GM19351 (cell line): ENCODE results near the gene OR52K1.

Experiments used
- ATAC-seq: cut with Tn5 transposase; IDR thresholded peaks from one replicate; pipeline ENCODE4 v1.9.1; 2021; ENCODE audit warnings: mild to moderate bottlenecking, moderate library complexity; ENCODE audit not compliant: unreplicated experiment

The OR52K1 gene

DNA sequence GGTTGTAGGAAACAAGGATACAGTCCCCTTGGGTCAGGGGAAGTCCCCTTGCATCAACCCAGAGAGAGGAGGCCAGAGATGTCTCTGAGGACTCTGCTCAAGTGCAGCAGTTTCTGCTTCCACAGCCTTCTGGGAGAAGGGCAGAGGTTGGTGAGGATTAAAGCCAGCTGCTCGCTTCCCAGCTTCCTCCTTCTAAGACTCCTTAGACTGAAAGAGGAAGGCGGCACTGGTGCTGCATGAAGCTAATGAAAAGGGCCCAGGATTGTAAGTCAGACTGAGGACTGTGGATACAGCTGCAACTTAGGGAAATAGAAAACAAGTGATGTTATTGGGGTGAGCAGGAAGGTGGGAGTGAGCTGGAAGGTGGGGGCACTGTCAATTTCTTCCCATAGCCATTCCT, at the start of gene OR52K1:
TSS of gene OR52K1 (plus strand) at position 202 of the 400 bp plus-strand sequence. CDS start 6,255 bp downstream, outside the sequence.
- ATAC-seq = no peak

DNA sequence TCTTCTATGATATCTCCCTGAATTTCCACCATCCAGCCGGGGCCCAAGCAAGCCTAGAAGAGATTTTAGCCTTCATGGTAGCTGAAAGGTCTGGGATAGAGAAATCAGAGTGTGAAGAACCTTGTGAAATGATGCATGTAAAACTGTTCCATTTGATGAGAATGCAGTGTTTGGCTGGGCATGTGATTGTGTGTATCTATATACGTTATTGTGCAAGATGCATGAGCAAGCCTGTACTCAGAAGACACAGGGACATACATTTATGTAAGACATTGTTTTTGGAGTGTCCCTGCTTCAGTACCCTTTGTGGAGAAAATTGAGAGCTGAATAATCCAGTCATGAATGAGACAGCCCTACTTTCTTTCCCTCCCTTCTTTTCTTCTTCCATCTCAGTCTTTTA, 48.6 kb upstream of the OR52K1 start:
- no peak for ATAC-seq

DNA sequence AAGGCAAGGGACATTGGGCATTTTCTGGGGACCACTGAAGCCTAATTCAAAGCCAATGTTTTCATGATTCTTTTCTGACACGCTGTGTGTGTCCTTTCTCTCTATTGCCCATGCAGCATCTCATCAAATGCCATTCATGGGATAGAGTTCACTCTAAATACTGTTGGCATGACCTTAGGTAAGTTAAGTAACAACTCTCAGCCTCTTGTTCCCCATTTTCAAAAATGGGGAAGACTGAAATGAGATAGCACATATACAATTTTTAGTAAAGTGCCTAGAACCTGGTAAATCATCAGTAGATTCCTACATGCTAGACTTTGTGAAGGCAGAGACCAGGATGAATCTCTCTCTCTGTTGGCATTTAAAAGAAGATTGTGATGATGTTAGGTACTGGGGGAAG, 46.0 kb upstream of the OR52K1 start:
- ATAC-seq = no peak

DNA sequence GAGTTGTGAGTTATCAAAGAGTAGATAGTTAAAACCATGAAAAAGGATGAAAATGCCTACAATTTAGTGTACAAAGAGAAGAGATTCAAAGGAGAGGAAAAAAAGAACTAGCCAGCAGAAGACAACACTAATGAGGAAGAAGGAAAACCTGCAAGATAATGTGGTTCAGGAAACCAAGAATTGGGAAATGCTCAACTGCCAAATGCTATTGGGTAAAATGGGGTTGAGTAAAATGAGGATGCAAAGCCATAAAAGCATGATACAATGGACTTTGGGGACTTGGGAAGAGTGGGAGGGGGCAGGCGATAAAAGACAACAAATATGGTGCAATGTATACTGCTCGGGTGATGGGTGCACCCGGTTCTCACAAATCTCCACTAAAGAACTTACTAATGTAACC, 40.9 kb upstream of the OR52K1 start:
- no peak for ATAC-seq

DNA sequence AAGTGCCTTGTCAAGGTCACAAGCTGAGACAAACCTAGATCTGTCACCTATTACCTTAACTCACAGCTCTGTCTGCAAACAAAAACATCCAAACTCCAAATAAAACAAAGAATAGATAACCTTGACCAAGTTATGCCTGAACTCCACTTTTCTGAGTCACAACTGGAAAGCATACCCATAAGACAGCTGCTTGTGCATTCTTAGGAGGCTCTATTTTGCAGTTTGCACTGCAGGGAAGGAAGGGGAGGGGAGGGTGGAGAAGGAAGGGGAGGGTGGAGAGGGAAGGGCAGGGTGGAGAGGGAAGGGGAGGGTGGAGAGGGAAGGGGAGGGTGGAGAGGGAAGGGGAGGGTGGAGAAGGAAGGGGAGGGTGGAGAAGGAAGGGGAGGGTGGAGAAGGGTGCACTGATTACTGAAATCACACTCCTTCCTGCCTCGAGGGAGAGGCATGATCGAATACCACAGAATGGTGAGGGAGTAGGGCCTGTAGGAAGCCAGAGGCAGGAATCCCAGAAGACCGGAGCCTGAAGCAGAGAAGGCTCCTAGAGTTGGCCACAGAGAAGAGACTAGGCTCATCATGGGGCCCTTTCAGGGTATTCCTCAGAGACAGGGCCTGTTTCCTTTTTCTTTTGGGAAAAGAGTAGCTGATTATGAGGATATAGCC, 39.1 kb upstream of the OR52K1 start:
- no peak for ATAC-seq

DNA sequence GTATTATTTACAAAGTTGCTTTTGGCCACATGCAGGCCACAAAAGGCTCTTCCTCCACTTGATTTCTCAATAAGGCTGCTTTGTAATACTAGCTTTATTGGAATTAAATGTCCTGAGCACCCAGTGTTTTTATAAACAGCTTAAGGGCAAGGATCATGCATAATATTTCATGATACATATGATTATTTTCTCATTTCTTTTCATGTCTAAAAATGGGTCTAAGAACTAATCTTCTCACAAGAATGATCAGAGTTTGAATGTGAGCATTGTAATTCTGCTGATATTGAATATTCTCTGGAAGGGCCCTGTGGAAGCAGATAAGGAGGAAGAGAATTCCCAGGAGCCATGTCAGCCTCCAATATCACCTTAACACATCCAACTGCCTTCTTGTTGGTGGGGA, 33.5 kb upstream of the OR52K1 start, which contains the start of gene OR52K2:
TSS of gene OR52K2 (plus strand) at position 301 of the 400 bp plus-strand sequence. CDS start at position 346, 45 bp downstream.
- no peak for ATAC-seq

DNA sequence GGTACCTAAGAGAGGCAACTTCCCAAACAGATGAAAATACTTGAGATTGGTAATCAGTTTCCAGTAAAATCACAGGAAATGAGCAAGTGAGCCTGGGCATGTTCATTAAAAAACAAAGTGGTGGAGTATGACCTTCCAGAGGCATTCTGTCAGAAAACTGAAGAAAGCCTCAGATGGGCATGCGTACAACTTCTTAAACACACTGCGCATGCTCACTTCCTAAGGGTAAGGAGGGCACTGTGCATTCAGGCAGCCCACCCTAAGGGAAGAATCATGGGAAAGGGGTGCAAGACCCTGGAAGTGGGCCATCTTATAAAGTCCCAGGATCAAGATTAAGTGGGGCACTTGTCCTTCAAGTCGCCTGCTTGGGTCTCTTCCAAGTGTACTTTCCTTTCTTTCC, 29.3 kb upstream of the OR52K1 start:
- ATAC-seq = no peak

DNA sequence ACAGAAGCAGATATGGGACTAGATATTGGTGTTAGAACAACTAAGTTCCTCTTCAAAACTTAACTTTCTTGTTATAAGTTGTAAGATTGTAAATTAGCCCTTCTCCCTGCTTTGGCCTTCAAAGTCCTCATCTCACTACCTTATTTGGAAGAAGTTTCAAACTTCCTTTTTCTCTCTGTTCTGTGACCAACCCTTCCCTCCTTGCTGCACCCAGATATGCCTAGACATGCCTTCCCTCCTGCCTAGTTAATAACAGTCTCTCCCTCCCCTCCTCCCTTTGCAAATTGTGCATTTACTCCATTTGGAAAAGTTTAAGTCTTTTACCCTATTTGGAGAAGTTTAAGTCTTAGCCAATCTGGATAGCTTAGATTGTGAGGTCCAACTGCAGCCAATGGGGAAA, 28.4 kb upstream of the OR52K1 start:
- no peak for ATAC-seq

DNA sequence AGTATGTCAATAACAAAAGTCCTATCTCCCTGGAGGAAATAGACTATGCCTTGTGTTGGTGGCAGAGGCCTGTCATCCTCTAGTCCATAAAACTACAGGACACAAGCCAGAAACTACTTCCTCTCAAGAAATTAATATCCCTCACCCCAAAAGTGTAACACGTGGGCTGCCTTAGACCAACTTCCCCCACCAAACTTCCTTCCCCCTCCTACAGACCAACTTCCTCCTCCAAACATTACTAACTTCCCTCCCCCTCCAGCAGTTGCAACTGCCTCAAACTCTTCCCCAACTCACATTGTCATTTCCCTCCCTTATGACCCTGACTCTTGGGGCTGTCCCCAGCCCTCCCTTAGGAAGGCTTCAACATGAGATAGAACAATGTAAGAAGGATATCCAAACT, 27.0 kb upstream of the OR52K1 start:
- ATAC-seq = no peak

DNA sequence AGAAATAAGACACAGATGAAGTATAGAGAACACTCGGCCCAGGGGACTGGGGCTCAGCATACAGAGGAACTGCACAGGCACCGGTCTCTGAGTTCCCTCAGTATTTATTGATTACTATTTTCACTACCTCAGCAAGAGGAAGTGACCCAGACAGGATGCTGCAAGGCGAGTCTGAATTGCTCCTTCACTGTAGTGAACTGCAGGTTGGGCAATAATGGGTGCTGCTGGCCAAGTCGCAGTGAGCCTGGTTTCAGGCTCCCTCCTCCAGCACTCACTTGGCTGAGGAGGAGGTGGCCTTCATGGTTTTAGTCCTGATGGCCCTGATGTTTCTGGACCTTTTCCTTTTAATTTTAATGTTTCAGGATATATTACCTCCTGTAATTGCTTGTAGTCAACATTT, 22.9 kb upstream of the OR52K1 start:
- ATAC-seq = peak; percentile 80

DNA sequence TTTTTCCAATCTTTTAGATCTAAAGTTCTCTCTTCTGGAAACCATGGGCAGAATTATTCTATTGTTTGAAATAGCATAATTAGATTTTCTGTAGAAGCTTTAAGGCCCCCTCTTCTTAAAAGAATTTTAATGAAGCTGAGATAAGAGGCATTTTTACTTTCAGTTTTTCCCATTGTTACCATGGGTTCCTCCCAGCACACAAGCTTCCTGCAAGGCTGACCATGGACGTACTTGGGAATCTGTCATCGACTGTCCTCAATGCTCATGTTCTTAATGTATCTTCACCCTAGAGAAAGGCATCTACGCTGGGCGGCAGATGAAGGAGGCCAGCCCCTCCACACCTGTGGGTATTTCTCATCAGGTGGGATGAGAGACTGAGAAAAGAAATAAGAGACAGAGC, 22.3 kb upstream of the OR52K1 start:
- ATAC-seq = no peak

DNA sequence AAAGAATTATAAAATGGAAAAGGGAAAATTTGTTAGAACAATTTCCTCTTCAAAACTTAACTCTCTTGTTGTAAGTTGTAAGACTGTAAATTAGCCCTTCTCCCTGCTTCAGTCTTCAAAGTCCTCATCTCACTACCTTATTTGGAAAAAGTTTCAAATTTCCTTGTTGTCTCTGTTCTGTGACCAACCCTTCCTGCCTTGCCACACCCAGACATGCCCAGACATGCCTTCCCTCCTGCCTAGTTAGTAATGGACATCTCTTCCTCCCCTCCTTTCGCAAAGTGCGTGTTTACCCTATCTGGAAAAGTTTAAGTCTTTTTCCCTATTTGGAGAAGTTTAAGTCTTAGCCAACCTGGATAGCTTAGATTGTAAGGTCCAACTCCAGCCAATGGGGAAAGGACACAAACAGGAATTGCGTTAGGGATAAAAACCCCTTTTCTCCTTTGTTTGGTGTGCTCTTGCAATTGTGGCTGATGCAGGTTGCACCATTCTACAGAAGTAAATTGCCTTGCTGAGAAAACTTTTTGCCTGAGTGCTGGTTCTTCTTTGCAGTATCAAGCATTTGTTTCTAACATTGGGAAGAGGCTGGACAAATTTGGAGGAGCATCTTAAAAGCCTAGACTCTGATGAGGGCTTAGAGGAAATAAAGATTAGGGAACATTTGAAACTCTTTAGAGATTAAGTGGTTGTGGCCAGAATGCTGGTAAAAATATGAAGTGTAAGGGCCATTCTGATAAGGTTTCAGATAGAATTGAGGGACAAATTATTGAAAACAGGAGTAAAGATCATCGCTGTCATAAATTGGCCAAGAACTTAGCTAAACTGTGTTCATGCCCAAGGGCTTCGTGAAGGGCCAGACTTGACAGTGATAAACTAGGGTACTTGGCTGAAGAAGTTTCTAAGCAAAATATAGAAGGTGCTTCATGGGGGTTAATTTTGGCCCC, 18.0 kb upstream of the OR52K1 start:
- no peak for ATAC-seq

DNA sequence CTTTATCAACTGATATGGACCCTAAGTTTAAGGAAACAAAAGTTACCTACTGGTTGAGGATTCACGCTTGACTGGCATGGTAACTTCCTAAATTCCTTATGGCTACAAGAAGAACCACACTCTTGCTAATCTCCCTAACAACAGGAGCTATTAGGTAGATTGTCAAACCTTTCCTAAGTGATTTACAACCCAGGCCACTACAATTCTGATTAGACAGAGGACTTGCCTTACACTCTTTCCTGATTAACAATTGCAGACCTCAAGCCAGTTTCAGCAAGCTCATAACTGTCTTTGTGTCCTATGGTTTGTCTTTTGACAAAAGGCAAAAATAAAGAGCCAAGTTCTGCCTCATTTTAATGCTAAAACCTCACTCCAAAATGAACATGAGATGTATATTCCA, 17.0 kb upstream of the OR52K1 start:
- no peak for ATAC-seq

DNA sequence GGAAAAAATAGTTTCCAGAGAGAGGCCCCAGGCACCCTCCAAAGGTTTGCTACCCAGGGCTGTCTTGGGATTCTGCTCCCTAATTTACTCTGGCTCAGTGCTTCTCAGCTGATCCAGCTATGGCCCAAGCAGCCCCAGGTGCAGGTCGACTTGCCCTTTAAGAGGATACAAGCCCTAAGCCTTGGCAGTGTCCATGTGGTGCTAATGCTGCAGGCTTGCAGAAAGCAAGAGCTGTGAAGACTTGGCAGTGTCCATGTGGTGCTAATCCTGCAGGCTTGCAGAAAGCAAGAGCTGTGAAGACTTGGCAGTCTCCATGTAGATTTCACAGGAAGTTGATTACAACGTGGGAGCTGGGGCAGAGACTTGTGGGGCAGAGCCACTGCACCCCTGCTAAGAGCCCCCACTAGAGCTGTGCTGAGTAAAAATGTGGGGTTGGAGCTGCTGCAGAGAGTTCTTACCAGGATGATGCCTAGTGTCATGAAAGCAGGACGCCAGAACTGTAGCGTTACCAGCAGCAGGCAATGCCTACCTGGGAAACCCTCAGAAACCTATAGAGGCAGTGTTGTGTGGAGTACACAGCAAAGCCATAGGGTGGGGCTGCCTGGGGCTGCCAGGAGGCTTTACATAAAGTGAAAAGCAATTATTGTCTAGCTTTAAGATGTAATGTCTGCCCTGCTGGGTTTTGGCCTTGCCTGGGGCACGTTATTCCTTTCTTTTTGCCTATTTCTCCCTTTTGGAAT, 16.1 kb upstream of the OR52K1 start:
- no peak for ATAC-seq

DNA sequence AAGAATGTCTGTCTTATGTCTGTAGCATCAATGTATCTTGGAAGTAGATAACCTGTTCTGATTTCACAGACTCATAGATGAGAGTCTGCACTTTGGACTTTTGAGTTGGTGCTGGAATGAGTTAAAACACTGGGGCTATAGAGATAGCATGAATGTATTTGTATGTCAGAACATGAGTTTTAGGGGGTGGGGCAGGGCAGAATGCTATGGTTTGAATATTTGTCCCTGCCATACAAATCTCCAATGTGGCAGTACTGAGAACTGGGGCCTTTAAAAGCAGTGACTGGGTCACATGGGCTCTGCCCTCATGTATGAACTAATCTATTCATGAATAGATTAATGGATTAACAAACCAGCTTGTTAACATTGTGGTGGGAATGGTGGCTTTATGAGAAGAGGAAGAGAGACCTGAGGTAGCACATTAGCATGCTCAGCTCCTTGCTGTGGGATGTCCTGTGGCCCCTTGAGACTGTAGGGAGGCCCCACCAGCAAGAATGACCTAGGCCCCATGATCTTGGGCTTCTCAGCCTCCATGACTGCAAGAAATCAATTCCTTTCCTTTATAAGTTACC, 15.5 kb upstream of the OR52K1 start:
- peak; percentile 60 for ATAC-seq

DNA sequence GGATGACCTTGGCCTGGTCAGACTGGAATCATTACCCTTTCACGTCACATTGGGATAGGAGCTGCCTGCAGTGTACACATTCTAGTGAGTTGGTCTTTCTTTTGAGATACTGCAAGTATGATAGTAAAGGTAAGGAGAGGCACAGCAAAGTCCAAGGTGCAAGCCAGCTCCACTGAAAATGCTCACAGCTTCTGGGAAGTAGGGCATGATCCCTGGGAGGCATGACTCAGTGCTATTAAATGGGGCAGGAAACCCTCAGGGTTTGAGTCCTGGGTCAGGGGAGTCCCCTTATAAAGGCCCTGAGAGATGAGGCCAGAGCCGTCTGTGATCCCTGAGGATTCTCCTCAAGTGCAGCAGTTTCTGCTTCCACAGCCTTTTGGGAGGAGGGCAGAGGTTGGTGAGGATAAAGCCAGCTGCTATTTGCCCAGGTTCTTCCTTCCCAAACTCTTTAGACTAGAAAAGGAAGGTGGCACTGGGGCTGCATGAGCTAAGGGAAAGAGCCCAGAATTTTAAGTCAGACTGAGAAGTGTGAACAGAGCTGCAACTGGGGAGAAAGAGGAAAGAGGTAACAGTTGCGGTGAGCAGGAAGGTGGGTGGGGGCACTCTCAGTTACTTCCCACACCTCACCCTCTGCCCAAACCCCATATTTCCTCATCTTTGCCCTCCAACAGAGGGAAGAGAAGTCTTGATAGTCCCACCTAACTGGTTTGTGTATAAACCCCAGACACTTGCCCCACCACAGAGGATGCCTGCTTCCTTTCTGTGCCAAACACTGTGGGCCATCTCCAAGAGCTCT, 14.4 kb upstream of the OR52K1 start:
- ATAC-seq = peak; percentile 44

DNA sequence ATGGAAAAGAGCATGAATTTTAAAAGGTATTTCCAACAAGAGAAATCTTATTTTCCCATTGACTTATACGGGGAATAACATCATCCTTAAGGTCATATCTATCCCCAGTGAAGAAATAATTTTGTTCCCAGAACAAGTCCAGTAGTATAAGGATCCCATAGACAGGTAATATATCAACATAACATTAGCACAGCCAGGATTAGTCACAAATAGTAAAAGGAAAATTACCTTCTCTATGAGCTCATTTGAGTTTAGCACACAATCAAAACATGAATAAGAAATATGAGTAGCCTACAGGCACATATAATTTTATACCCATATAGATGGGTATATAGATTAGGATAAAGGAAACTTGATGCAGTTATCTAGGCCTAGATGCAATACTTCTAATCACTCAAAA, 2.8 kb upstream of the OR52K1 start:
- no peak for ATAC-seq

DNA sequence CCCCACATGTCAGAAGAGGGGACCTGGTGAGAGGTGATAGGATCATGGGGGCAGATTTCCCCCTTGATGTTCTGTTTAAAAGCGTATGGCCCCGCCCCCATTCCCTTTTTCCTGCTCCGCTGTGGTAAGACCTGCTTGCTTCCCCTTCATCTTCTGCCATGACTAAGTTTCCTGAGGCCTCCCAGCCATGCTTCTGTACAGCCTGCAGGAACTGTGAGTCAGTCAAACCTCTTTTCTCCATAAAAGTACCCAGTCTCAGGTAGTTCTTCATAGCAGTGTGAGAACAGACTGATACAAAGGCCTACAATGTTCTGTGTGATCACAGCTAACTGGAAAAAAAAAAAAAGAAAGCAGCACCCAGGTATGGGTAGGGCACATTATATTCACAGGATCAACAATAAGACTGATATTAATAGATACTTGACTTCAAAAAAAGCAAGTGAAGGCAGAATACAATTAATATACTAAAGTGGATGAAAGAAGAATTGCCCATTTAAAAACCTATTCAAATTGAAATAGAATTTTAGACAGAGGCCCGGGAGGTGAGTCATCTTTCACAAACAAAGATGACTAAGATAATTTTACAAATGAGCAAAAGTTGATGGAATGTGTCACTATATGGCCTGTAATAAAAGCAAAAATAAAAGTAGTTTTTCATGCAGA, 1.7 kb upstream of the OR52K1 start:
- ATAC-seq = no peak

DNA sequence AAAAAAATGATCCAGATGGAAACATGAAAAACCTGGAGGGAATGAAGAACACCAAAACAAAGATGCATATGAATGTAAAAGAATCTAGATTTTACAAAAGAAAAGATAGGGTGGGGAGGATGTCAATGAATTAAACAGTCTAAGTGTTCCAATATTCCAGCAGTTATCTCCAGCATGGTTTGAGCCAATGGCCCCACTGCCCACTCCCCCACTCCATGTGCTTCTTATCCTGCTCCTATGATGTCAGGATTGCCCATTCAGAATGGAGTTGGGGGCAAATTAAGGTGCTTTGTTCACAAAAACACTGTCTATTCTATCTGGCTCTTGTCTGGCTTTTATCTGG, 1.2 kb upstream of the OR52K1 start:
- no peak for ATAC-seq

DNA sequence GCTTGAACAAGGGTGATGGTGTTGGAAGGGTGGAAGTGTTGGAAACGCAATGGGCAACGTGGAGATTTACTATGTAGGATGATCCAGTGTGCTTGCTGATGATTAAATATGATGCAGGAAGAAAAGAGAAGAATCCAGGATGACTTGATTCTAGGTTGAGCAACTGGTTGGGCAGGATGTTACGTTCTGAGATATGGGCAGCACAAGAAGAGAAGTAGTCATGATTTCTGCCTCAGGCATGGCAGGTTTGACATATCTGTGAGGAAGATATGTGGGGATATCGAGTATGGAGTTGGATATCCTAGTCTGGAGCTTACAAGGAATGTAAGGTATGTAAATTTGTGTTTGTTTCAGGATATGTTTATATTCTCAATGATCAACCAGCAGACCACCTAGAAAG, 1.9 kb downstream of the OR52K1 start:
- ATAC-seq = no peak
